HG03139 (cell line): Measurements from ENCODE around the gene TTC22.

ENCODE experiments used
- ATAC-seq: cut with Tn5 transposase; IDR thresholded peaks from one replicate; pipeline ENCODE4 v1.9.1; 2021; ENCODE audit not compliant: unreplicated experiment

The TTC22 gene

DNA sequence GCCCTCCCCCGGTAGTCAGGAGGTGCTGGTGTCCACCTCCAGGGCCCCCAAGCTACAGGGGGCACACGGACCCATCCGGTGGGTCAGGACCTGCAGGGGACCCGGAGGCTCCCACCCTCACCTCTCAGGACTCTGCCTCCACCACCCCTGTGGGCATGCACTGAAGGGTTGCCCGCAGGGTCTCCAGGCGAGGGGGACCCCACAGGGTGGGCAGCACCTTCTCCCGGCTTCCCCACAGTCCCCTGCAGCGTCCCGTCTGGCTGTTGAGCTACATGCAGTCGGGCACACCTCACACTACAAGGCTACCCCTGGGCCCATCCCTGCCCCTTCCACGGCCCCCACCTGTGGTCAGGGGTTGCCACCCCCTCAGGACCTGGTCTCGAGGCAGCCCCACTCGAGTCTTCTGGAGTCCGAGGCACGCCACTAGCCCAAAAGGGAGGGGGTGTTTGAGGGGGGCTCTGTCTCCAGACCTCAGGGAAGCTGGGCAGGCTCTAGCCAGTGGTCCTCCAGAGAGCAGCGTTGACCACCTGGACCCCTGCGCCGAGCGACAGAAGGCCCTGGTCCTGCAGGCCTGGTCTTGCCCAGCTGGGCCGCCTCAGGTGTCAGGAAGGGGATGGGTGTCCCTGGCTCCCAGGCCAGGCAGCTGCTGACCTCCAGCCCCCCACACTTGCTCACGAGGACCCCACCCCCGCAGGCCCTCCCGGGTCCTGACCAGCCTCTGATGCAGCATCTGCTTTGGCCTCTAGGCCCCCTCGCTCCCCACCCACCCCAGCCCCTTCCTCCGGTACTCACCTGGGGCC, 46.4 kb downstream of the TTC22 start:
- no peak for ATAC-seq

DNA sequence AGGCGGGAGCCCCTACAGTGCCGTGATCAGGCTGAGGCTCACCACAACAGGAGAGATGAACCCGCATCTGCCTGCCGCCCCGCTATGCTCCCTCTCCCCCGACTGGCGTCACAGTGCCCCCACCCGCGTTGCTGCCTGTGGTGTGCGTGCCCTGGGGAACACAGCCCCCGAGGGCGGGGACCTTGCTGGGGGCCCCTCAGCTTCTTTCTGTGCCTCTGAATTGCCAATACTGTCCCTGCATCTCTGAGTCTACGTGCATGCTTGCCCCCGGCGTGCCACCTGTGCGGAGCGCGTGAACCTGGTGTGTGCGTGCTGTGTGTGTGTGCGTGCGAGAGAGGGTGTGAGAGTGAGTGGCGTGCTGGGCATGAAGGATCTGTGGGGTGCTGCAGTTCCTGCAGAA, 47.1 kb downstream of the TTC22 start:
- ATAC-seq: no peak

DNA sequence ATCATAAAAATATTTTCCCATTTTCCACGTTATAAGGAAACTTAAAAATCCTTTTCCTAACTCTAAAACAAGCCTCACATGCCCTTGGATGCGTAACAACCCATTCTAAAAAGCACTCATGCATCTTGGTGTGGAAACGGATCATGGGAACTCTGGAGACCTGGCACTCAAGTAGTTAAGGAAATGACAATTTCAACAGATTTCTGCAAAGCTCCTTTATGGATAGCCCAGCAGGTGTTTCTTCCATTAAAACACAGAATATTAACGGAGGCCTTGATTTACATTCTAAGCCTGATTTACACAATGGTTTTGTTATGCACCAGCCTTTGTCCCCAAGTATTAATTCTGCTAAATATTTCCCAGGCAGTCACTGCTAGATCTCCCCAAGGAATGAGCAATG, 49.7 kb downstream of the TTC22 start:
- no peak for ATAC-seq

DNA sequence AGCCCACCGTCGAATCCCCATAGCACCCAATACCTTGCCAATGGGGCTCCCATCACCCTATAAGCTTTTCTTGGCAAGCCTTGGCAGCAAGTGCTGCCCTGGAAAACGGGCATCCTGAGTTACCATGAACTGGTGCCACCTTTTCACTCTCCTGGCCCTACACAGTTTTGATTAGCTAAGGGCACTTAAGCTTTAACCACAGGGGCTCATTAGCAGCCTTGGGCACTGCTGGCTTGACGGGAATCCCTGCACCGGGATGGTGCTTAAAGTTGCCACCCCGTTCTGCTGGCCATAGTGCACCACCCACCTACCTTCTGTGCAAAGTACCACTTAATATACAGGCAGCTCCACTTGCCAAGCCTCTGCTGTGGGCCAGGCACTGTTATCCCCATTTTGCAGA, 50.5 kb downstream of the TTC22 start:
- ATAC-seq: no peak

DNA sequence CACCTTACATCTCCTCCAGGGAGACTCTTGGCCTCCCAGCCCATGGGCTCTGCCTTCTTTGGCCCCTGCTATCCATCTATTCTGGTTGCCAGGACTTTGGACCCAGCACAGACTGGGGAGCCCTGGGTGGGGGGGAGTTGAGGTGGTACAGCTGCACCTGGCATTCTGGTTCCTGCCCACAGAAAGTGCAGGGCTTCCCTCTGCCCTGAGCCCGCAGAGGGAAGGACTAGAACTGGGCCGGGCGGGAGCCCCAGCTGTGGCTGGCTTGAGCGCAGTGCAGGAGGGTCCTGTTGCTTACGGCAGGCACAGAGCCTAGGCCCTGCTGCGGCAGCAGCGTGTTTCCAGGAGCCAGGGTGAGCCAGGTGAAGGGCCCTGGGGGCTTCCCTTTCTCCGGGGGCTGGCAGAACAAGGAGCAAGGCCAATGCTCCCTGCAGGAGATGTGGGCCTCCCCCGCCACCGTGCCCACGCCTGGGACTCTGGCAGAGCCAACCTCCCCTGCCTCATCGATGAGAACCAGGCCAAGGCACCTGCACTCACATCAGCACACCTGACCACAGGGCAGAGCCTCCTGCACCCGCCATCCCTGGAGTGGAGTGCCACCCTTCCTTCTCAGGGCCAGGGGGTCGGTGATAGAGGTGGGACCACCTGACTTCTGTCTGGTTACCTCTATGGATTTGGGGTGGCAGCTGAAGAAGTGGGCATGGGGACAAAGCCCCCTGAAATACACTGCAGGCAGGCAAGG, 52.9 kb downstream of the TTC22 start:
- no peak for ATAC-seq

DNA sequence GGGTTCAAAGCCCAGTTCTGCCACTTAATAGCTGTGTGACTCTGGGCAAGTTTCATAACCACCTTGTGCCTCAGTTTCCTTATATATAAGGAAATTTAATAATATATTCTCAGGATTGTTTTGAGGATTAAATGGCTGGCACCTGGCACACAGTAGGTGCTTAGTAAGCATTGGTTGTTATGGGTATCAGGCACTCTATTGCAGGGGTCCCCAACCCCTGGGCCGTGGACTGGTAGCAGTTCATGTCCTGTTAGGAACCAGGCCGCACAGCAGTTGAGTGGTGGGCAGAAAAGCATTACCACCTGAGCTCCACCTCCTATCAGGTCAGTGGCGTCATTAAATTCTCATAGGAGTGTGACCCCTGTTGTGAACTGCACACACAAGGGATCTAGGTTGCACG, 55.3 kb downstream of the TTC22 start:
- ATAC-seq: no peak

DNA sequence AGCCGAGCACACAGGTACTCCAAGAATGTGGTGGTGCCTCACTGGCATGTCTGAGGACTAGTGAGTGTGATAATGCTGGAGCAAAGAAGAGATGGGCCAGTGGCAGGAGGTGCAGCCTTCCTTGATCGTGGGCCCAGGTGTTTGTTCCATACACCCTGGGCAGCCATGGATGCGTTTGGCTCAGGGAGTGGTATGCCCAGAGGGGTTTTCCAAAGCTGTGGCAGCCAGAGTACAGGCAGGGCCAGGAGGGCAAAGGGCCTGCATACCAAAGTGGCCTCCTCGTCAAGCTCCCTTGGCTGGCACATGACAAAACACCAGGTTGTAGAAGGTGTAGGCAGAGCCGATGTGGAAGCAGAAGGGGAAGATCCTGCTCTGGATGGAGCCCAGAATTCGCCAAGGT, 55.8 kb downstream of the TTC22 start:
- ATAC-seq: no peak

DNA sequence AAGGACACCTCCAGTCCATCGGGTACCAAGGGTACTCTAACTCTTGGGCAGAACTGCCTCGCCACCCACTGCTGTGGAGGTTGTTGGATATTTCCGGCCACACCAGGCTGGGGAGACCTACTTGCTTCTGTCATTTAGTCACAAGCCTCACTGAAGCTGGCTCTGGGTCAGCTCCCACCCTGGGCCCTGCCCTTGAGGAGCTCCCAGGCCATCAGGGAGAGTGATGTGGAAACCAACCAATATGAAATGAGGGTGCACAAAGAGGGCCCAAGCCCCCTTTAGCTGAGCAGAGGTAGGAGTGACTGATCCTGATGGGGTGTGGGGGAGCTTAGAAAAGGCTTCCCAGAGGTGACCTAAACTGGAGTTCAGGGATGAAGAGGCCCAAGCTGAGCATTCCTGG, 56.4 kb downstream of the TTC22 start:
- no peak for ATAC-seq

DNA sequence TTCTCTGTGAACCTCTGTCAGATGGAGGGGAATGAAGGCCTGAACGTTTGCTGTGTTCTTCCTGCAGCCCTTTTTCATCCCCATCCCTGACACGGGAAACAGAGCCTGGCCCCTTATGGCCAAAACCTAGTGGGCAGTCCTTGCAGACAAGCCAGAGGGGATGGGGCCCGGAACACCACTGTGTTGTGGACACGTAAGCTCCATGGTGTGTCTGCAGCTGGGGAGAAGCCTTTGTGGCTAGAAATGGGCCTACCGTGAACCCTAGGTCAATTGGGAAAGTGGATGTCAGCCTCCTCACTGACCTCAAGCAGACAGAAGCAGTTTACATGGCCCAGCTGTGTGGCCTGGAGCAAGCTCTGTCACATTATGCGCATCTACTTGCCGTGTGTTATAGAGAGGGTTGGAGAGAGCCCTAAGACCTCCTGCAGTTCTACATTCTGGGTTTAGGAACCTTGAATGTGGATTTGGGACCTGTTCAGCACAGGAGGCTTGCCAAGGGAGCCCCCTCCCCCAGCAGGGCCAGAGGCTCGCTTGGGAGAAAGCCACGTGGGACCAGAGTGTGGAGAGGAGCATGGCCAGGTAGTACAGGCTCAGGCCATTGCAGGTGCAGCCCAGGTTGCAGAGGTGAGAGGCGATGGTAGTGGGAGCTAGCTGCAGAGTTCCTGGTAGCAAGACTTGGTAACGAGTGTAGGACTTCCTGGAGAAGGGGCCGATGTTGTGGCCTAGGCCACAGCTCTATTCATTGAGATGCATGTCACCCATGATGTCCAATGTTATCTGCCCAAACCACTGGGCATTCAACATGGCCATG, 57.5 kb downstream of the TTC22 start:
- ATAC-seq: no peak

DNA sequence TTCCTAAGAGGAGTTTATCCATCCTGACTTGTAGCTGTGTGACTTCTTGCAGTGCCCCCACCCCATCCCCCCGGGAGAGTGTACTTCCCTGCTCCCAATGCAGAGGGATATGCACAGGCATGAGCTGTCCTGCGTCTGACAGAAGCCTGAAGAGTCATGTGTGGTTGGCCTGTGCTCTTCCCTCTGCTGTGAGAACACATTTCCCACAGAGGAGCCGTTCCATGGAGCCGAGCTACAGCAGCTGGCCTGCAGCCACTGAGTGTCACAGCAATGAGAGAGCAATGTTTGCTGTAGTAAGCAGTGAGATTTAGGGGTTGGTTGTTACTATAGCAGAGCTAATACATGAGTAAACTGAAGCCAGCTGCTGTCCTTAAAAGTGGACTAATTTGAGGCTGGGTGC, 58.8 kb downstream of the TTC22 start:
- no peak for ATAC-seq

DNA sequence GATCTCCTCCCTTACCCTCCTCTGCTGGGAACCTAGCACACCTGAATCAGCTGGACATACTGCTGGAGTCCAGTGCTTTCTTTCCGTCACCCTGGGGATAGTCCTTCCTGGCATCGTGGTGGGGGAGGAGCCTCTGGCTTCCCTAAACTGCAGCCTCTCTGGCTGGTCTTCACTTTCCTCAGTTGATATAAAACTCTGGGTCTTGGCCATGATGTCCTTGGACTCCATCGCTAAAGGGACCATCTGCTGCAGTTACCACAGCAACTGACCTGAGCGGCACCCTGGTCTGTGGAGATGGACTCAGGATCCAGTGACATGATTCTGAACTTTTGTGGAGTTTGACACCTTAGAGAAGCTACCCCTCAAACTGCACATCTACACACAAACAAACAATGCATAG, 59.6 kb downstream of the TTC22 start:
- ATAC-seq: no peak

DNA sequence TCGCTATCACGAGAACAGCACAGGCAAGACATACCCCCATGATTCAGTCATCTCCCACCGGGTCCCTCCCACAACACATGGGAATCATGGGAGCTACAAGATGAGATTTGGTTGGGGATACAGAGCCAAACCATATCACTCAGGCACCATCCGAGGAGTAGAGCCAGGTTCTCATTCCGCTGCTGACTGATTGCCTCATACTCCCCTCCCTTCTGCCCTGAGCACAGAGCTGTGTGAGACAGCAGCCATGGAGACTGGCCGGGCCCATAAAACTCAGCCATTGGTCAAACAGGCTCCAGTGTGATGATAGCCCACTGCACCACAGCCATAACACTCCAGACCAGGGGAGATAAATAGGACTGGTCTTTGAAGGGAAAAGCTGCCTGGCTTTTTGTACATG, 62.9 kb downstream of the TTC22 start:
- ATAC-seq: no peak

DNA sequence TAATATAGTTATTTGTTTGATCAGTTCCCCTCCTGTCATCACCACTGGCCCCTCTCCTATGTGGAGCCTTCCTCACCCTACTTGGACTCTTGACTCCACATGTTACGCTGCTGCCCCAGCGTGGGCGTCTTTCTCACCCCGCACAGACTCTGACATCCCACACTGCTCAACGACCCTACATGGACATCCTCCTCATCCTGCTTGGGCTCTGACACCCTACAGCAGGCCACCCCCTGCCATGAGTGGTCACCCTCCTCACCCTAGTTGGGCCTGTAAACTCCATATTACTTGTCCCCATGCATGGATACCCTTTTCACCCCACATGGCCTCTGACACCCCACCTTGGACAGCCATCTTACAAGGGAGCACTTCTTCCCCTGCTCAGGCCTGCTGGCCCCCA, 64.4 kb downstream of the TTC22 start:
- ATAC-seq: no peak
